ENCODE results near the gene IFIT5. TPM values are rescaled to one million over a fixed set of nuclear protein-coding genes. Genes with fewer than 3 reads are reported as not detected.
A peak's percentile ranks its signal among the peaks of the same experiment; 100 is the strongest.

Gene IFIT5
- total RNA-seq, 2 experiments from 2014 or later = 25.2 to 25.9 TPM

- ChIA-PET POLR2A (no interaction called here), CTCF (interaction anchor here (1.3 kb wide), 1 partner anchor 10 kb away, joined by 4 read pairs; no protein-coding TSS in a partner anchor)
- Mint-ChIP-seq H3K27ac (no peak overlapping the region), H3K9me3 (no peaks in the 10 kb centered on the region), H3K27me3 (no peaks in the 10 kb centered on the region), H3K4me3 (no peak overlapping the region), H3K36me3 (ENCODE audit: low read depth) (no peaks in the 10 kb centered on the region), H3K4me1 (ENCODE audit: low read depth) (no peaks in the 10 kb centered on the region)
- ATAC-seq (ENCODE audit: poor library complexity) (no peak), DNase-seq (no peak)
- intact Hi-C loops (cut with DNase I, micrococcal nuclease) = no loop called here
- no peak for TF ChIP-seq CTCF (IDR thresholded peaks at IDR 0.05)
- H3K27me3 ChIP-seq (ENCODE audit: control insufficient read depth in 1 of 2, insufficient read depth in 2 of 2, low read length in 2 of 2) = no peaks in the 10 kb centered on the region
- no peaks in the 10 kb centered on the region for H3K4me1 ChIP-seq (ENCODE audit: insufficient read depth, low read length)
- no peaks in the 10 kb centered on the region for H3K9me3 ChIP-seq (ENCODE audit: control insufficient read depth in 1 of 2, insufficient read depth in 1 of 2, low read length in 2 of 2)
- H3K36me3 ChIP-seq (ENCODE audit: insufficient read depth, low read length) = no peaks in the 10 kb centered on the region
- H3K27ac ChIP-seq (ENCODE audit: low read depth in 1 of 2, low read length in 2 of 2) = no peak overlapping the region
- H3K4me3 ChIP-seq (ENCODE audit: low read length) = no peak overlapping the region
These were observed 35.3 kb upstream of the IFIT5 start for GRCh38 chr10:89379103-89379502.

- H3K9me3 Mint-ChIP-seq = no peaks in the 10 kb centered on the region
- H3K27me3 Mint-ChIP-seq = no peaks in the 10 kb centered on the region
- H3K4me3 Mint-ChIP-seq = no peak overlapping the region
- no peaks in the 10 kb centered on the region for H3K36me3 Mint-ChIP-seq (ENCODE audit: low read depth)
- ChIA-PET POLR2A (interaction anchor here (1.2 kb wide), 1 partner anchor 31 kb away, joined by 5 read pairs; the partner anchor contains the start of gene IFIT5), CTCF (no interaction called here)
- Histone ChIP-seq H3K27me3 (ENCODE audit: control insufficient read depth in 1 of 2, insufficient read depth in 2 of 2, low read length in 2 of 2) (no peaks in the 10 kb centered on the region), H3K4me3 (ENCODE audit: low read length) (no peak overlapping the region), H3K36me3 (ENCODE audit: insufficient read depth, low read length) (no peaks in the 10 kb centered on the region), H3K9me3 (ENCODE audit: control insufficient read depth in 1 of 2, insufficient read depth in 1 of 2, low read length in 2 of 2) (no peaks in the 10 kb centered on the region), H3K4me1 (ENCODE audit: insufficient read depth, low read length) (no peaks in the 10 kb centered on the region), H3K27ac (ENCODE audit: low read depth in 1 of 2, low read length in 2 of 2) (no peak overlapping the region)
- no peak for DNase-seq
- no peak for TF ChIP-seq CTCF (IDR thresholded peaks at IDR 0.05)
- ATAC-seq (ENCODE audit: poor library complexity) = no peak
- H3K4me1 Mint-ChIP-seq (ENCODE audit: low read depth) = no peaks in the 10 kb centered on the region
- H3K27ac Mint-ChIP-seq = no peak overlapping the region
- intact Hi-C loops (cut with DNase I, micrococcal nuclease) = no loop called here
These were observed 31.6 kb upstream of the IFIT5 start for GRCh38 chr10:89382757-89383156.

- ChIA-PET CTCF (no interaction called here), POLR2A (no interaction called here)
- Mint-ChIP-seq H3K4me3 (no peak overlapping the region), H3K27me3 (no peaks in the 10 kb centered on the region), H3K27ac (no peak overlapping the region), H3K4me1 (ENCODE audit: low read depth) (no peaks in the 10 kb centered on the region), H3K9me3 (no peaks in the 10 kb centered on the region), H3K36me3 (ENCODE audit: low read depth) (no peaks in the 10 kb centered on the region)
- Histone ChIP-seq H3K27me3 (ENCODE audit: control insufficient read depth in 1 of 2, insufficient read depth in 2 of 2, low read length in 2 of 2) (no peaks in the 10 kb centered on the region), H3K9me3 (ENCODE audit: control insufficient read depth in 1 of 2, insufficient read depth in 1 of 2, low read length in 2 of 2) (no peaks in the 10 kb centered on the region), H3K27ac (ENCODE audit: low read depth in 1 of 2, low read length in 2 of 2) (no peak overlapping the region), H3K4me3 (ENCODE audit: low read length) (no peak overlapping the region), H3K4me1 (ENCODE audit: insufficient read depth, low read length) (no peaks in the 10 kb centered on the region), H3K36me3 (ENCODE audit: insufficient read depth, low read length) (no peaks in the 10 kb centered on the region)
- no peak for TF ChIP-seq CTCF (IDR thresholded peaks at IDR 0.05)
- ATAC-seq (ENCODE audit: poor library complexity) (no peak), DNase-seq (peak in 3 of 14 experiments; percentile 12 to 27 (median 20))
- intact Hi-C loops (cut with DNase I, micrococcal nuclease) = no loop called here
These were observed 29.7 kb upstream of the IFIT5 start for GRCh38 chr10:89384474-89385340.
